ELF-1 (cell line): Measurements from ENCODE around the gene ST6GALNAC5.
A peak's percentile ranks its signal among the peaks of the same experiment; 100 is the strongest.
"Not testable (repeated sequence)": the region's sequence is repeated elsewhere in the genome, so short reads cannot be mapped to it uniquely, and the experiment has no call there.

Experiments
- DNase-seq: peaks from one replicate; pipeline ENCODE4 v3.0.0-alpha.2; 2016; ENCODE audit warnings: low read depth, low spot score

The ST6GALNAC5 gene

GRCh38 chr1:76867342-76868130 is at the start of gene ST6GALNAC5:
TSS of gene ST6GALNAC5 (plus strand) at chr1:76867480.
- DNase-seq, result peak; percentile 36

GRCh38 chr1:76820028-76820427 is 47.3 kb upstream of the ST6GALNAC5 start:
- DNase-seq, result no peak

DNA sequence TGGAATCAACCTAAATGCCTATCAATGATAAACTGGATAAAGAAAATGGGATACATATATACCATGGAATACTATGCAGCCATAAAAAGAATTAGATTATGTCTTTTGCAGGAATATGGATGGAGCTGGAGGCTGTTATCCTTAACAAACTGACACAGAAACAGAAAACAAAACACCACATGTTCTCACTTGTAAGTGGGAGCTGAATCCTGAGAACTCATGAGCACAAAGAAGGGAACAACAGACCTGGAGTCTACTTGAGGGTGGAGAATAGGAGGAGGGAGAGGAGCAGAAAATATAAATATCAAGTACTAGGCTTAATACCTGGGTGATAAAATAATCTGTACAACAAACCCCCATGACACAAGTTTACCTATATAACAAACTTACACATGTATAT is 44.3 kb upstream of the ST6GALNAC5 start:
- not testable (repeated sequence) for DNase-seq

DNA sequence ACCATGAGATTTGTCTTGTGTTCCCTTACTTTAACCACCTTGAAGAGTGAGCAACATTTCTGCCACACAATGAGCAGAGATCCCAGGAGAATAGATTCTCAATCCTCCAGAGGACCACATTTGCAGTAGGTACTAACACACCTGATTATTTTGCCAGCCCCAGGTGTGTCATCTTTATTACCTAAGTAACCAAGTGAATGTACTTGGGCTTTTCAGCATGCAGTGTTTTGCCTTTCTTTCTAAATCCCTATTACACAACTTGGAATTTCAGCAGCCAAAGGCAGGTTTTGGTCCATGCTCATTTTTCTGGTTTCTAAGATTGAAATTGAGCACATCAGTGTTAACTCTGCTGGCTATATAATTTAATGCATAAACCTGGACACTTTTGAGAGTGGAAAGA is 43.2 kb upstream of the ST6GALNAC5 start:
- no peak for DNase-seq

- DNase-seq, result no peak
These were observed 41.0 kb upstream of the ST6GALNAC5 start for GRCh38 chr1:76826072-76826845.

DNA sequence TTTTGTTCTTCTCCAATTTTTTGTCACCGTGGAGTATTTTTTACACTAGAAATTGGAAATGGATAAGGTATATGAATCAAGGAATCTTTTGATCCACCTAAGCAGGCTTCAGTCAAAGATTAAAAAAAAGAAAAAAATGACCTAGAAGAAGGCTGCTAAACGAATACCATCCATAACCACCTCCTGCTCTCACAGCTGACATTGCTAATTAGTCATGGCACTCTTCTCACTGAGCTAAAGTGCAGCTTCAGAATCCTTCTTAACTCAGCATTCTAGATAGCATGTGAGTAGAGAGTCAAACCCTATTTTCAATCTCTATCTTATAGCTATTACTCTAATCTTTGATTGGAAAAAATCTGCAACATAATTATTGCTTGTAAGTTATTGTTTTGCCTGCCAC is 40.2 kb upstream of the ST6GALNAC5 start:
- DNase-seq, result no peak

- no peak for DNase-seq
These were observed 36.9 kb upstream of the ST6GALNAC5 start for GRCh38 chr1:76830373-76830772.

DNA sequence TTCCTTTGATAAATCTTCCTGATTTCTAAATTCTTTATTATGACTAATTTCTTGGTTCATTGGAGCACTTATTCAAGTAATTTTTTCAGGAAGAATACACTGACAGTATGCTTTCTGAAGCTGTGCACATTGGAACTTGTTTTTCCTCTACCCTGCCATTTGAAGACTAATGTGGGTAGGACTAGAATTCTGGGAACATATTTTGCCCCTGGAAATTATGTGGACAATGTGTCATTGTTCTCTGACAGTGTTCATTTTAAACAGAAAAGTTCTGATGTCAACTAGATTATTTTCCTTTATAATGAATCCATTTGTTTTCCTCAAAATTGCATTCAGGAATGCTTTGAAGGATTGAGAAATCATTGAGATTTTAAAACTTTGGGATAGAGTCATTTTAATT is 34.8 kb upstream of the ST6GALNAC5 start:
- no peak for DNase-seq

- no peak for DNase-seq
These were observed 34.1 kb upstream of the ST6GALNAC5 start for GRCh38 chr1:76833151-76833550.

DNA sequence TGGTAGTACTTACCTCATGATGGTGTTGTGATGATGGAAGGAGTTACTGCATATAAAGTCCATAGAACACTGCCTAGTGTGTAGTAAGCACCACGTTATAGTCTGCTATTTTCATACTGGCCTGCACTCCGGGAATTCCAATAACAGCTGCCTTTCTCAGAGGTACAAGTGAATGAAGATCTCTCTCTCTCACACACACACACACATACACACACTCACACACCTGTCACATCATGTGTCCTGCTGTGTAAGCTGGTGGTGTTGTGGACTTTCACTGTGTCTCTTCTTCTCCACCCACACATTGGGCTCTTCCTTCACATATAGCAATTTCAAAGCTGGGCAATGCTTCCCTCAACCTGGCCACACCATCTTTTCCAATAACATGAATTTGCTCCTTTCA is 33.4 kb upstream of the ST6GALNAC5 start:
- no peak for DNase-seq

GRCh38 chr1:76835203-76835602 is 32.1 kb upstream of the ST6GALNAC5 start:
- no peak for DNase-seq

GRCh38 chr1:76840278-76840677 is 27.0 kb upstream of the ST6GALNAC5 start:
- no peak for DNase-seq

DNA sequence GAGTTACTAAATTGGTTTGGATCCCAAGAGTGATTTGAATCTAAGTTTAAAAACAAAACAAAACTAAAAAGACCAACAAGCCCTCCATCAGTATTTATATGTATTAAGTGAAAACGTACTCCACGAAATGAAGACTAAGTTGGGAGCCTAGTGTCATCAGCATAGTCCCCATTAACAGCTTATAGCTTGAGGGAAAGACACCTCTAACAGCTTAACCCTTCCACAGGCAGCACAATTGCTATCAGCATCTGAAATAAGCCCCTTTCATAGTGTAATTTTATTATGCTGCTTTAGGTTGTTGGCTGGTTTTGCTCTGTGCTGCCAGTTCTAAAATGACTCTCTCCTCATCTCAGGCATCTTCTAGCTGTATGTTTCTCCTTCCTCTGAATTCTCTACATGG is 25.8 kb upstream of the ST6GALNAC5 start:
- DNase-seq, result no peak

DNA sequence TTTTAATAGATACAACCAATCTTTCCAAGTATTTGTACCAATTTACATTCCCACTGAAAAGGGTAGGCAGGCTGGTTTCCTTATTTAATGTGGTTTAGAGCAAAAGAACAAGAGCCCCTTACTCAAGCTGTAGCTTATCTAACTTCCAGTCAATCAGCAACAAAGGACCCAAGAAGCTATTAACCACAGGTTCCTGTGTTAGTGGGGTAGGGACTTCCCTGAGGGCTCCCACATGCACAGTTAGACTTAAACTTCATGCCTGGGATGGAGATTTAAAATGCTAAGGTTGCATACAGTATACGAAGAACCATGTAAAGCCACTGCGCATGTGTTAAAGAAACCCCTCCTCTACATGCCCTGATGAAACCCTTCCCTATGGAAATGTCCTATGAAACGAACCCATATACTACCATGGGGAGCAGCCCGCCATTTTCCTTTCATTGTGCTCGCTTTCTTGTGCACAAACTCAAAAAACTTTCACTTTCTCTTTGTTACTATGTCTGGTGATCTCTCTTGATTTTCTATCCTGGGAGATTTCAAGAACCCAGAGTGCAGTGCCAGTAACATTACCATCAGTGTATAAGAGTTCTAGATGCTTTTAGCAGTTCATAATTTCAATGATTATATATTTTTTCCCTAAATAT is 23.3 kb upstream of the ST6GALNAC5 start:
- no peak for DNase-seq

DNA sequence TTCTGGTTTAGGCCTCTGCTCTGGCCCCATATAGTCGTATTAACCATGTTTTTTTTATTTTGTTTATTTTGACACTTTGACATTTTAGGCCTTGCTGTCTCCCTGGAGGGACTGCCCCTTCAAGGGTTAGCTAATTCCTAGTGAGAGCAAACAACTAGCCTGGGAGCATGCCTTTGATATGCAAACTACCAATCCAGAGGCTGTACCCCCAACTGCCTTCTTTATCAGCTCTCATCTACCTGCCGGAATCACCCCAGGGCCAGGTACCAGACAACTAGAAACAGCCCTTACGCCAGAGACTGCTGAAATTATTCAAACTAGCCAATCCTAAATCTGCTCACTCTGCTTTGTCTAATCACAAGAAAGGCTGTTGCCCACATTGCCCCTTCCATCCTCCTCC is 13.0 kb upstream of the ST6GALNAC5 start:
- DNase-seq, result peak; percentile 74

DNA sequence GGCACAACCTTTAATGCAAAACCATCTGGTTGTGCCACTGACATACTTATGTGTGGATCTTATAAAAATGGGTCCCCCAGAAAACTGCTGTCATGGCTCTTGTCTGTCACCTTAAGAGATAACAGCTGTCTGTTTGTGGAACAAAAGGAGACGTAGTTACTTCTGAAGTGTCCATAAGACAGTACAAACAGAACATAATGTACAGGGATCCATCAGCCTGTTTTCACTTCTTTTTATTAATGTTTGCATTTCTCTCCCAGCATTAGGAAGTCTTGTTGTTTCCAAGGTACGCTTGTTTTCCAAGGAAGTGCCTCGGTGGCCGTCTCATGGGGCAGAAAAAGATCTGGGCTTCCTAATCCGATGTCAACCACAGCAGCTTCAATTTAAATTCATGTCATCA is 11.2 kb upstream of the ST6GALNAC5 start:
- no peak for DNase-seq

DNA sequence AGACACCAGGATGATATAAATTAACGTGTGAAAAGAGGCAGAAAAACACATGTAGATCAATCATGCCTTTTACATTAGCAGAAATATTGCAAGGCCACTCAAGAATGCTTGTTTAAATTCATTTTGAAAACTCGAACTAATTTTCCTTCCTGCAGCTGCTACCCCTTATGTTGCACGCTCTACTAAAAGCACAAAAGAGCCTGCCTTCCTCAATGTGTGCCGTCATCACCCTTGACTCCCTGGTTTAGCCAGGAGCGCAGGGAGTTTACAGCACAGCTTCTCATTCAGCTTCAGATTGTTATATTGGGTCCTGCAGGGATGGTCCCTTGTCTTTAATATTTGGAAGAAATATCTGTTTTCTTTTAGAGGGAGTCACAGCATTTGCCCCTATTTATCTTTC is 10.1 kb upstream of the ST6GALNAC5 start:
- no peak for DNase-seq

DNA sequence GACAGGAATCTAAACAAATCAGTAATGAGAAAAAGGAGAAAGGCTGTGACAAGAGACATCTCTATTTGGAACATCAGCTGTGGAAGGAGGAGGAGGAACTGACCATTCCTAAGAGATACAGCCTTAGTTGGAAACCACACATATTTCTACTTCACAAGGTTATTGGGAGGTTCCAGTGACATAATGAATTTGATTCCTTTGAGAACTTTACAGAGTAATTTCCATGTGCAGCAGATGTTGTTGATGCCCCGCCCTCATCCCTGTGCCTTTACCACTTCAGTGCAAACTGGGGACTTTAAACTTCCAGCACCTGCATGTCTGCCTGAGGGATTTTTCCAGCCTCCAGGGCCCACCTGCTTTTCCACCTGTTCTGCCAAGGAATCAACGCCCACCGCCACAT is 9.3 kb upstream of the ST6GALNAC5 start:
- no peak for DNase-seq

- no peak for DNase-seq
These were observed 6.1 kb upstream of the ST6GALNAC5 start for GRCh38 chr1:76861149-76861548.

DNA sequence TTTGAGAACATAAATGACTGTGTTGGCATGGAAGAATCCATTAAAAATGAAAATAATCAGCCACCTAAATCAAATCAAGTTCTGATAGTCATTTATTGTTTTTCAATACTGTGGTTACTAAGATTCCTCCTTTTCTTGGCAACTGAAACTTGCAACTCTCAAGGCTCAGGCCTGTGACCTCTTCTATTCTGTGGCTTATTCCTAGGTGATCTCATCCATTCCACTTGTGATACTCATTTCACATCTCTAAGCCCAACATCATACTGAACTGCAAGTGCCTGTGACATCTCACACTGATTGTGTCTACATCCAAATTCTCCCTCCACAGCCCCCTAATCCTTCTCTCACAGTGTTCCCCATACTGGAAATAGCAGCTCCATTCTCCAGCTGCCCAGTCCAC is 4.8 kb upstream of the ST6GALNAC5 start:
- no peak for DNase-seq

GRCh38 chr1:76864383-76864782 is 2.9 kb upstream of the ST6GALNAC5 start:
- no peak for DNase-seq

DNA sequence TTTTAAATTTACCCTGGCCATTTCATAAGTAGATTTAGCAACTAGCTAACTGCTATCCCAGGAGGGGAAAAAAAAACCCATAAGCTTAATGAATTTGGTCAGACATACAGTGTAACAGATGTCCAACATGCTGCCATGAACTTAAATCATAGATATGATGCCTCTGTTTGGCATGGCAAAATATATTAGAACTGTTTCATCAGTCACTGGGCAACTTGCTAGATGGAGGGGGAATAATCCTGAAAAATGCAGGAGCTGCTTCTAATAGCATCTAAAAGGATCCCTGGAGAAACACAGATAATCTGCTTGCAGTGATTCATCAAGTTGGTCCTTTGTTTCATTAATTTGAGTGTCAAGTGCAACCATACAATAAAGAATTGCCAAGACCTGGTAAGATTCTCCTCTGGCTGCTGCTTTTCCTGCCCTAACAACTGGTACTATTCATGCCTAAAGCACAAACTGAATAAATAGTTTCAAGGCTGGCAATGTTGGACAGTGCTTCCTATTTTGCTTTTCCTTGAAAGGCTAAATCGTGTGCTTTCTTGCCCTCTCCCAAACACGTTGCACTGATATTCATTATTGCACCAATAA is 1.5 kb upstream of the ST6GALNAC5 start:
- DNase-seq, result no peak
